ENCODE results near the gene WNT1.

Gene WNT1

GRCh38 chr12:49013428-49013827 lies 35.3 kb downstream of the WNT1 start:
- Histone ChIP-seq H3K9me3 (replicated peaks; ENCODE audit: insufficient read depth, low read length) (no peaks in the 10 kb centered on the region), H2AFZ (ENCODE audit: low read length) (no peak overlapping the region), H3K36me3 (replicated peaks; ENCODE audit: insufficient read depth, low read length) (0 out of 2 replicates have a peak, but pooled peaks cover 5% of the 10 kb centered on the region), H3K27me3 (replicated peaks; ENCODE audit: insufficient read depth, low read length) (no peaks in the 10 kb centered on the region), H3K4me1 (ENCODE audit: low read length) (no peaks in the 10 kb centered on the region), H4K20me1 (ENCODE audit: insufficient read depth, low read length) (no peaks in the 10 kb centered on the region), H3K9ac (ENCODE audit: low read length) (no peak overlapping the region), H3F3A (ENCODE audit: insufficient read depth, low read length) (peaks cover 12% of the 10 kb centered on the region; the same call in 1 of the 2 replicates), H3K79me2 (ENCODE audit: low read length) (peaks cover 34% of the 10 kb centered on the region), H3K9me2 (replicated peaks; ENCODE audit: insufficient read depth, low read length) (no peaks in the 10 kb centered on the region), H3K4me3 (ENCODE audit: low read length) (no peak overlapping the region), H3K27ac (ENCODE audit: low read length) (no peak overlapping the region), H3K4me2 (ENCODE audit: low read depth, low read length) (no peak overlapping the region)
- TF ChIP-seq EZH2 (optimal IDR thresholded peaks at IDR 0.05; ENCODE audit: low read depth, low read length) (no peak), CTCF (IDR thresholded peaks at IDR 0.05; ENCODE audit: low read length) (no peak), EZH2phosphoT487 (IDR thresholded peaks at IDR 0.05; ENCODE audit: low read length) (no peak)
- DNase-seq = no peak

GRCh38 chr12:49014547-49014946 lies 36.4 kb downstream of the WNT1 start:
- TF ChIP-seq EZH2 (optimal IDR thresholded peaks at IDR 0.05; ENCODE audit: low read depth, low read length) (no peak), EZH2phosphoT487 (IDR thresholded peaks at IDR 0.05; ENCODE audit: low read length) (no peak), CTCF (IDR thresholded peaks at IDR 0.05; ENCODE audit: low read length) (no peak)
- H3K9ac ChIP-seq (ENCODE audit: low read length) = no peak overlapping the region

GRCh38 chr12:49015196-49015595 lies 37.1 kb downstream of the WNT1 start:
- H3K4me1 ChIP-seq (ENCODE audit: low read length) = 0 out of 2 replicates have a peak, but pooled peaks cover 3% of the 10 kb centered on the region
- H3K9me2 ChIP-seq (replicated peaks; ENCODE audit: insufficient read depth, low read length) = no peaks in the 10 kb centered on the region
- TF ChIP-seq CTCF (IDR thresholded peaks at IDR 0.05; ENCODE audit: low read length) = no peak
- no peak for TF ChIP-seq EZH2 (optimal IDR thresholded peaks at IDR 0.05; ENCODE audit: low read depth, low read length)
- H3K79me2 ChIP-seq (ENCODE audit: low read length) = peaks cover 34% of the 10 kb centered on the region
- no peak overlapping the region for H2AFZ ChIP-seq (ENCODE audit: low read length)
- no peak overlapping the region for H3K27ac ChIP-seq (ENCODE audit: low read length)
- H3K36me3 ChIP-seq (replicated peaks; ENCODE audit: insufficient read depth, low read length) = 0 out of 2 replicates have a peak, but pooled peaks cover 5% of the 10 kb centered on the region
- peaks cover 18% of the 10 kb centered on the region for H3F3A ChIP-seq (ENCODE audit: insufficient read depth, low read length)
- no peaks in the 10 kb centered on the region for H3K9me3 ChIP-seq (replicated peaks; ENCODE audit: insufficient read depth, low read length)
- no peak overlapping the region for H3K4me3 ChIP-seq (ENCODE audit: low read length)
- no peaks in the 10 kb centered on the region for H3K27me3 ChIP-seq (replicated peaks; ENCODE audit: insufficient read depth, low read length)
- H3K4me2 ChIP-seq (ENCODE audit: low read depth, low read length) = no peak overlapping the region
- DNase-seq = no peak
- H3K9ac ChIP-seq (ENCODE audit: low read length) = no peak overlapping the region
- no peaks in the 10 kb centered on the region for H4K20me1 ChIP-seq (ENCODE audit: insufficient read depth, low read length)

More at GRCh38 chr12:49014547-49014946, 36.4 kb downstream of the WNT1 start:
- 0 out of 2 replicates have a peak, but pooled peaks cover 5% of the 10 kb centered on the region for H3K36me3 ChIP-seq (replicated peaks; ENCODE audit: insufficient read depth, low read length)
- H4K20me1 ChIP-seq (ENCODE audit: insufficient read depth, low read length) = no peaks in the 10 kb centered on the region
- H3K9me3 ChIP-seq (replicated peaks; ENCODE audit: insufficient read depth, low read length) = no peaks in the 10 kb centered on the region
- no peak overlapping the region for H2AFZ ChIP-seq (ENCODE audit: low read length)
- no peak overlapping the region for H3K27ac ChIP-seq (ENCODE audit: low read length)
- H3K79me2 ChIP-seq (ENCODE audit: low read length) = peaks cover 34% of the 10 kb centered on the region
- no peak for DNase-seq
- H3F3A ChIP-seq (ENCODE audit: insufficient read depth, low read length) = peaks cover 14% of the 10 kb centered on the region; the same call in 1 of the 2 replicates
- no peaks in the 10 kb centered on the region for H3K9me2 ChIP-seq (replicated peaks; ENCODE audit: insufficient read depth, low read length)
- no peak overlapping the region for H3K4me3 ChIP-seq (ENCODE audit: low read length)
- no peaks in the 10 kb centered on the region for H3K27me3 ChIP-seq (replicated peaks; ENCODE audit: insufficient read depth, low read length)
- 0 out of 2 replicates have a peak, but pooled peaks cover 2% of the 10 kb centered on the region for H3K4me1 ChIP-seq (ENCODE audit: low read length)
- H3K4me2 ChIP-seq (ENCODE audit: low read depth, low read length) = no peak overlapping the region
